ENCODE data around the gene VPS16. TPM values are rescaled to one million over a fixed set of nuclear protein-coding genes. Genes with fewer than 3 reads are reported as not detected.
A peak's percentile ranks its signal among the peaks of the same experiment; 100 is the strongest.

The VPS16 gene
- total RNA-seq, 1 experiment from 2014 or later = 49.9 TPM

DNA sequence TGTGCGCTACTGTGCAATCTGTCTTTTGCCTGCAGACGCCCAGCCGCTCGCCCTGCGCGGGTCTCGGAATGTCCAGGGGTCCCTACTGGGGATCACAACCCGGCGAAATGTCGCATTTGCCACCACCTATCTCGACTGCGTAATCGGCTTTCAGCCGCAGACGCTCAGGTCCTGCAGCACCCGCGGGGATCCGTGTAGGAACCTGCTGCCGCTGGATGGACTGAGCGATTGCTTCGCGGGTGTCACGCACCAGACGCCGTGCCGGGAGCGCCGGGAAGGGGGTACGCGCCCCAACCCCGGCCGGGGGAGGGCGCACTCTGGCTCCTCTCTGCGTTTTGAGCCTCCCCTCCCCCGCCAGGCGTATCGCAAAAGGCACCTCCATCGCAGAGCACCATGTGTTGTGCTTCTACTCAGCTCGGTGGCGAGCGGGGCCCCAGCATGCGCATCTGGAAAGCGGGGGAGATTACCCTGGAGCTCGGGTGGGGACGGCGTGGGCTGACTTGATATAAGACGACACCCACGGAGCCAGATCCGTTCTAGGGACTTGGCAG lies 32.0 kb downstream of the VPS16 start:
- no peaks in the 10 kb centered on the region for H3K27me3 ChIP-seq (ENCODE audit: low read length)
- peaks cover 15% of the 10 kb centered on the region for H4K20me1 ChIP-seq (ENCODE audit: low read length)
- no peaks in the 10 kb centered on the region for H3K36me3 ChIP-seq (ENCODE audit: low read depth, low read length)
- H3K9me3 ChIP-seq (ENCODE audit: low read length) = no peaks in the 10 kb centered on the region
- H3F3A ChIP-seq (ENCODE audit: low read length, unreplicated experiment) = no peaks in the 10 kb centered on the region
- POLR2A ChIA-PET (ENCODE audit: unreplicated experiment) = interaction anchor here (0.7 kb wide), 1 partner anchor 118 kb away, joined by 4 read pairs; no protein-coding TSS in a partner anchor
- peak; percentile 25 for ATAC-seq
- peaks cover 40% of the 10 kb centered on the region for H3K79me2 ChIP-seq (ENCODE audit: low read length)
- intact Hi-C loops (cut with micrococcal nuclease) = loop anchor here (5.0 kb wide), 1 partner anchor 125 kb away; no protein-coding TSS in a partner anchor
- BruUV-seq (replicated peaks) = no TSS peak
- H3K4me3 ChIP-seq (ENCODE audit: low read length) = peak overlapping the region; percentile 99
- peak overlapping the region; percentile 89 for H3K9ac ChIP-seq (ENCODE audit: low read length)
- H2AFZ ChIP-seq (ENCODE audit: low read length) = peak overlapping the region; percentile 82
- peak; percentile 46 for DNase-seq
- TF ChIP-seq CTCF (conservative IDR thresholded peaks at IDR 0.05; ENCODE audit: low read depth, low read length) (peak; percentile 54; the same call in 1 of the 2 replicates), EZH2phosphoT487 (IDR thresholded peaks at IDR 0.05; ENCODE audit: borderline replicate concordance, low read length) (no peak)
- H3K27ac ChIP-seq (ENCODE audit: low read length) = no peak overlapping the region; the same call in 1 of the 2 replicates
- peaks cover 44% of the 10 kb centered on the region for H3K4me1 ChIP-seq (ENCODE audit: insufficient read depth, low read length)
- CTCF ChIA-PET = interaction anchor here (0.7 kb wide), 1 partner anchor 126 kb away, joined by 3 read pairs; no protein-coding TSS in a partner anchor
- no peaks in the 10 kb centered on the region for H3K9me2 ChIP-seq (replicated peaks; ENCODE audit: low read length)
- H3K4me2 ChIP-seq (ENCODE audit: low read length) = peak overlapping the region; percentile 99

GRCh38 chr20:2873010-2873746 lies 32.6 kb downstream of the VPS16 start, which contains the start of gene PTPRA:
Gene PTPRA, plus strand, starts transcription at chr20:2873481. Its CDS starts 90,797 bp downstream, at chr20:2964278.
- H3K4me1 ChIP-seq (ENCODE audit: insufficient read depth, low read length) = peaks cover 40% of the 10 kb centered on the region
- TSS peak; percentile 98 for BruUV-seq (replicated peaks)
- peak; percentile 95 for DNase-seq
- peaks cover 15% of the 10 kb centered on the region for H4K20me1 ChIP-seq (ENCODE audit: low read length)
- intact Hi-C loops (cut with micrococcal nuclease) = loop anchor here (5.0 kb wide), 1 partner anchor 124 kb away; no protein-coding TSS in a partner anchor
- H3K27ac ChIP-seq (ENCODE audit: low read length) = no peak within 1 kb of the TSS; the same call in 1 of the 2 replicates
- peak within 1 kb of the TSS; percentile 82 for H2AFZ ChIP-seq (ENCODE audit: low read length)
- H3K27me3 ChIP-seq (ENCODE audit: low read length) = no peaks in the 10 kb centered on the region
- peaks cover 45% of the 10 kb centered on the region for H3K79me2 ChIP-seq (ENCODE audit: low read length)
- H3F3A ChIP-seq (ENCODE audit: low read length, unreplicated experiment) = no peaks in the 10 kb centered on the region
- TF ChIP-seq EZH2 (IDR thresholded peaks at IDR 0.05; ENCODE audit: low read length, unreplicated experiment) = no peak
- TF ChIP-seq CTCF (conservative IDR thresholded peaks at IDR 0.05; ENCODE audit: low read depth, low read length) = no peak
- no peak for TF ChIP-seq EZH2phosphoT487 (IDR thresholded peaks at IDR 0.05; ENCODE audit: borderline replicate concordance, low read length)
- no peaks in the 10 kb centered on the region for H3K36me3 ChIP-seq (ENCODE audit: low read depth, low read length)
- H3K4me3 ChIP-seq (ENCODE audit: low read length) = peak within 1 kb of the TSS; percentile 99
- POLR2A ChIA-PET (ENCODE audit: unreplicated experiment) = interaction anchor here (0.7 kb wide), 1 partner anchor 119 kb away, joined by 4 read pairs; no protein-coding TSS in a partner anchor
- peak within 1 kb of the TSS; percentile 99 for H3K4me2 ChIP-seq (ENCODE audit: low read length)
- peak within 1 kb of the TSS; percentile 89 for H3K9ac ChIP-seq (ENCODE audit: low read length)
- CTCF ChIA-PET = interaction anchor here (0.7 kb wide), 1 partner anchor 127 kb away, joined by 3 read pairs; no protein-coding TSS in a partner anchor
- ATAC-seq = peak; percentile 90
- H3K9me3 ChIP-seq (ENCODE audit: low read length) = no peaks in the 10 kb centered on the region
- H3K9me2 ChIP-seq (replicated peaks; ENCODE audit: low read length) = no peaks in the 10 kb centered on the region

All from PC-3 (cell line).